D721Med (cell line): ENCODE results near the gene OBSL1.

Experiments used
- DNase-seq: peaks from one replicate; pipeline ENCODE4 v3.0.0; 2011; ENCODE audit warnings: low spot score; ENCODE audit not compliant: insufficient read length
- FAIRE-seq: peaks from 2 replicates; lab custom pipeline; 2011; peaks lifted over from hg19 to GRCh38; lab: Jason Lieb, UNC
- TF ChIP-seq, protein P1 (sequence below): IDR thresholded peaks from 2 replicates; pipeline ENCODE4 v1.5.1; 2012; ENCODE audit warnings: mild to moderate bottlenecking, control low read depth; ENCODE audit not compliant: insufficient read depth; ENCODE audit errors: missing control alignments

Gene OBSL1

DNA sequence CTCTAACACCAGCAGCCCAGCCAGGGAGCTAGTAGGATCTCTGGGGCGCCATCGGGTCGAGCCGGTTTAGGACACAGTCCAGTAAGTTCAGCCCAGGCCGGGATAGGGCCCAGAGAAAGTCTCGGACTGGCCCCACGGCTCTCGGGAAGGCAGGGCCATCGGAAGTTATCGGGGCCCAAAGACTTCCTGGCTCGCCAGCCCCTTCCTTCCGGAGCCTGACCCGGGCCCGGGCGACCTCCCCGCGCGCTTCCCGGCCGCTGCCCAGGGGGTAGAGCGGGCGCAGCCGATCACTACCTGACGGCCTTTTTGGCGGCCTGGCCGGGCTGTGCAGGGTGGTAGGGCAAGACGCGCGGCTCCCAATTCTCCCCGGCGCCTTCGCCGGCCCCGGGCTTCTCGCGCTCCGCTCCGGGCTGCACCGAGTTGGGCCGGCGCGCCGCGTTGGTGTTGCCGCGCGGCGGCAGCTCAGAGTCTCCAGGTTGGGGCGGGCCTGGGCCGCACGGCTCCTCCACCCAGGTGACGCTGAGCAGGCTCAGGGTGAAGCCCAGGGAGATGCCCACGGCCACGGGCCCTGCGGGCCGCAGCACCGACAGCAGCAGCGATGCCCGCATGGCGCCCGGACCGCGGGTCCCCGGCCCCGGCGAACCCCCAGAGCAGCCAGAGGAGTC lies 28.3 kb downstream of the OBSL1 start:
- DNase-seq = no peak
- TF ChIP-seq, protein P1, sequence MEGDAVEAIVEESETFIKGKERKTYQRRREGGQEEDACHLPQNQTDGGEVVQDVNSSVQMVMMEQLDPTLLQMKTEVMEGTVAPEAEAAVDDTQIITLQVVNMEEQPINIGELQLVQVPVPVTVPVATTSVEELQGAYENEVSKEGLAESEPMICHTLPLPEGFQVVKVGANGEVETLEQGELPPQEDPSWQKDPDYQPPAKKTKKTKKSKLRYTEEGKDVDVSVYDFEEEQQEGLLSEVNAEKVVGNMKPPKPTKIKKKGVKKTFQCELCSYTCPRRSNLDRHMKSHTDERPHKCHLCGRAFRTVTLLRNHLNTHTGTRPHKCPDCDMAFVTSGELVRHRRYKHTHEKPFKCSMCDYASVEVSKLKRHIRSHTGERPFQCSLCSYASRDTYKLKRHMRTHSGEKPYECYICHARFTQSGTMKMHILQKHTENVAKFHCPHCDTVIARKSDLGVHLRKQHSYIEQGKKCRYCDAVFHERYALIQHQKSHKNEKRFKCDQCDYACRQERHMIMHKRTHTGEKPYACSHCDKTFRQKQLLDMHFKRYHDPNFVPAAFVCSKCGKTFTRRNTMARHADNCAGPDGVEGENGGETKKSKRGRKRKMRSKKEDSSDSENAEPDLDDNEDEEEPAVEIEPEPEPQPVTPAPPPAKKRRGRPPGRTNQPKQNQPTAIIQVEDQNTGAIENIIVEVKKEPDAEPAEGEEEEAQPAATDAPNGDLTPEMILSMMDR = no peak
- FAIRE-seq = no peak

DNA sequence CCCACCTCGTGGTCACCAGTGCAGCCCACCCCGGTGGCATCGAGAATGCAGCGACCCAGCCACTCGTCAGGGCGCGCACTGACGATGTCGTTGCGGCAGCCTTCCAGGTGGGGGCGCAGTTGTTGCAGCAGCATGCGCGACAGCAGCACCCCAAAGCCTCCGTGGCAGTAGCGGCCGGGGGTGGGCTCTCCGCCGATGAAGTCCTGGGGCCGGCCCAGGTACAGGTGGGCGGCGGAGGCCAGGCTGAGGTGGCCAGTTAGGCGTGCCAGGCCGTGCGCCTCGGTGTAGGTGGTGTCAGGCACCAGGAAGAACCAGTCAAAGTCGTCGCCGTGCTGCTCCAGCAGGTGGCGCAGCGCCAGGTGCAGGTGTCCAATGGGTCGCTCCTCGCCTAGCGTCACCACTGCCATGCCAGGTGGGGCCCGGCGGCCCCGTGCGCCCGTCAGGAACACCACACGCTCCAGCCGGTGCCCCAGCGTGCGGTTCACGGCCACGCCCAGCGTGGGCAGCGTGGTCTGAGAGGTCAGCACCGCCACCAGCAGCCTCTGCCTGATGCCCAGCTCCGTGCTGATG lies 29.6 kb downstream of the OBSL1 start:
- TF ChIP-seq, protein P1 = peak; percentile 67
- DNase-seq = peak; percentile 83
- no peak for FAIRE-seq

DNA sequence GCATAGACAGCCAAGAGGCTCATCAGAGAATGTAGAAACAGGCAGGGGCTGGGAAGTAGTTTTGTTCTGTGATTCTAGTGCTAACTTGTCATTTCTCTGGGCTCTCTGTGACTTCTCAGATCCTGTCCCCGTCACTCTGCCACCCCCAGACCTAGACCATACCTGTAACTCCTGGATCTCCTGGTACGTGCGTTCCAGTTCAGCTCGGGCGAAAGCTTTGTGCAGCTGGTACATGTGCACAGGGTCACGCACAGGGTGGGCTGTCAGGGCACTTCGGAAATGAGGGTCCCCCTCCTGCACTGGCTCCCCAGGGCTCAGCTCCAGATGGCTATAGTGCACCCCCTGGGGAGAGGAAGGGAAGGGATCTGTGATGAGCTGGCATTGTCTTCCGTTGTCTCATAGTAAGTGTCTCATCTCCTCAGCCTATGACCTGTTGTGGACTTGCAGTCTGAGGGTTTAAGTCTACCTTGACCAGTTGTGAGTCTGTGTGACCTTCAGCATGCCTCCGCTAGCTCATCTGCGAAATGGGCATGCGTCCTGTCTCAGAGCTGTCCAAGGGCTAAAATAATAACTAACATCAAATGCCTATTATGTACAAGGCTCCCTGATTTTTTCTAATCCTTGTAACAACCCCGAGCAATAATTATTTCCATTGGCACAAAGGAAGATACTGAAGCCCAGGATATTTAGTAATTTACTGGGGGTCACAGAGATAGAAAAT lies 30.4 kb downstream of the OBSL1 start:
- no peak for FAIRE-seq
- DNase-seq = no peak
- TF ChIP-seq, protein P1 = no peak

DNA sequence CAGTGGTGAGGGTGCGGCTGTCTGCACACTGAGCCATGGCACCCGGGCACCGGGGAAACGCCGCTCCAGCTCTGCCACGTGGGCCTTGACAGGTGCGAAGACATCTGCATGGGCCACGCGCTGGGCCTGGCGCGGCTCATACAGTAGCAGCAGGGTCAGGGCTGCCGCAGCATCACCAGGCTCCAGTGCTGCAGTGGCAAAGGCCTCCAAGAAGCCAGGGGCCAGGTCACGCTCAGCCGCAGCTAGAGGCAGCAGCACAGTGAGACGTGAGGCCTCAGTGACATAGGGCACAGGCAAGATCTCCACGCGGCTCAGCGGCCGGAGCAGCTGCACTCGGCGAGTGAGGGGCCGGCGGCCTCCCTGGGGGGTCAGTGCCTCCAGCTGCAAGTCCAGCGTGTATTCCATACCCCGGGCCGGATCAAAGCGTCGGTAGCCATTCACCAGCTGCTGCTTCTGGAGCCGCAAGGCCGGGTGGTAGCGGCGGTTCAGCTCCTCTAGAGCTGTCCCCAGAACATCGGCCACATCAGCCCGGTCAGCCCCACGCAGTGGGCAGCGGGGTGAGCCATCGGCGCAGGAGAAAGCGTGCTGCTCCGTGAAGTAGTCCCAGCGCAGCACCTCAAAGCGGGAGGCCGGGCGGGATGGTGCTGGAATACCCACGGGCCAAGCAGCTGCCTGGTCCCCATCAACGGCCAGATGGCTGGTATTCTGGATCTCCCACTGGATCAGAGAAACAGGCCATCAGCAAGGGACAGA lies 31.2 kb downstream of the OBSL1 start:
- TF ChIP-seq, protein P1 = no peak
- FAIRE-seq (no peak), DNase-seq (no peak)

DNA sequence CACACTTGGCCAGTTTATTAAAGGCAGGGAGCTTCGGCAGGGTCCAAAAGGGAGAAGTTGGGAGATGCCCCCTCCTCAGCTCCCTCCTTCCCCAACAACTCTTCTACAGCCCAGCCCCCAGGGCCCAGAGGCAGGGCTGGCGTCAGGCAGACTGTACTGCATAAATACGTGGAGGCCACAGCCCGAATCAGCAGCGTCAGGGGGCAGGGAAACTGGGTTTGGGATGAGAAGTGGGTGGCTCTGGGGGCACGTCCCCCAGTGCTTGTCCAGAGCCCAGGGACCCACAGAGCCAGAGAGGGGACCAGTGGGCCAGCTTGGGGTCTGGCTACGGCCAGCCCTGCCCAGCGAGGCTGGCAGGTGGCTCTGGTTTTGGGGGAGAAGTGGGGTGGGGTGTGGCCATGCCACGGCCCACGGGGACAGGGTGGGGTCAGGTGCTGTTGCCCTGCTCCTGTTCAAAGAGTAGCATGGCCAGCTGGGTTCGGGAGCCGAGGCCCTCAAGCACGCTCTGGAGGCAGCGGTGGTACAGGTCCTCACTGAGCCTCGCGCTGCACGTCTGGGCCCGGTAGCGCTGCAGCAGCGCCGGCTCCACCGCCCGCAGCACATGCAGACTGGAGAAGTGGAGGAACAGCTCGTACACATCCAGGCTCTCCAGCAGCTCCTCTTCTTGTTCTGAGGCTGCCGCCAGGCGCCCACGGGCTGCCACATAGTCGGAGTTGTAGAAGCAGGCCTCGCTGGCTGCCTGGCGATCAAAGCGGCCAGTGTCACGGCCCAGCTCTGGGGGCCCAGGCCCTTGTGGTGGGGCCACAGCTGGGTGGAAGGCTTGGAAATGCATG lies 32.2 kb downstream of the OBSL1 start:
- FAIRE-seq = no peak
- DNase-seq = no peak
- TF ChIP-seq, protein P1 = no peak

DNA sequence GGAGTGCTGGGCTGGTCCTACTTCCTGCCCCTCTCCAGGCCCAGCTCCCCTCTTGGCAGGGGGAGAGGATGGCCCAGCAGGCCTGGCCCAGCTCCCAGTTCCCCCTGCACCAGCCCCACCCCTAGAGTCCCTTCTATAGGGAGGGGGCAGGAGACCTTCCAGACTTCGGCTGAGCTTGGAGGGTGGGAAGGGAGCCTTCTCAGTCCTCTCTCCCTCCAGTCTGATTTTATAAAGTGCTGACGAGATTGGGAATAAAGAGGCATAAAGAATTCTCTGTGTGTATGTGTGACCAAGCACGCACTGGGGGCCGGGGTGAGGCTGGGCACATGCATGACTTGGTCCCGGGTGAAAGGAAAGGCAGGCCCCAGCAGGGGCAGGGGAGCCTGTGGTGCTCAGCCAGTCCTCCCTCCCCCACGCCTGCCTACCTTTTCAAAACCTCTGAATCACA lies 32.8 kb downstream of the OBSL1 start:
- no peak for DNase-seq
- no peak for FAIRE-seq
- TF ChIP-seq, protein P1 = no peak
